Measurements from ENCODE around the gene HYAL2. TPM values are rescaled to one million over a fixed set of nuclear protein-coding genes. Genes with fewer than 3 reads are reported as not detected.
A peak's percentile ranks its signal among the peaks of the same experiment; 100 is the strongest.

HYAL2 gene
- total and polyA plus RNA-seq, 4 donors, result 19.5 to 57.6 (median 33.2) TPM

GRCh38 chr3:50323614-50324199 is 1.2 kb upstream of the HYAL2 start:
- peaks cover 14 to 81% (median 62%) of the 10 kb centered on the region in 4 donors for H3K4me1 ChIP-seq (ENCODE audit: control insufficient read depth in 4 of 4, insufficient read depth in 4 of 4, low read length in 3 of 4)
- H3K27me3 ChIP-seq (ENCODE audit: control insufficient read depth in 4 of 4, insufficient read depth in 4 of 4, low read length in 3 of 4), result no peaks in the 10 kb centered on the region
- no peak overlapping the region for H3K4me3 ChIP-seq (ENCODE audit: low read depth in 1 of 3, low read length in 3 of 3)
- peak overlapping the region in 1 of 2 donors; percentile 4 for H3K9ac ChIP-seq (ENCODE audit: low read depth in 1 of 2, low read length in 2 of 2)
- WGBS, result 66% methylated on average over 5 of the region's 5 CpGs
- H3K9me3 ChIP-seq (ENCODE audit: control insufficient read depth in 4 of 4, low read length in 3 of 4), result no peaks in the 10 kb centered on the region
- no peak for DNase-seq (ENCODE audit: low spot score)
- peaks cover 0 to 4% (median 2%) of the 10 kb centered on the region in 4 donors for H3K36me3 ChIP-seq (ENCODE audit: control insufficient read depth in 4 of 4, insufficient read depth in 3 of 4, low read depth in 1 of 4, low read length in 3 of 4)
- TF ChIP-seq EGR1 (IDR thresholded peaks at IDR 0.05; ENCODE audit: low read depth in 2 of 2) (peak in 1 of 2 donors; percentile 43), REST (IDR thresholded peaks at IDR 0.05) (no peak), NR2F2 (IDR thresholded peaks at IDR 0.05) (peak; percentile 98), GABPA (IDR thresholded peaks at IDR 0.05 in 1 of 2, conservative IDR thresholded peaks at IDR 0.05 in 1 of 2) (peak in 1 of 2 donors; percentile 25), RXRA (IDR thresholded peaks at IDR 0.05) (no peak), MAX (IDR thresholded peaks at IDR 0.05) (peak; percentile 77), CTCF (IDR thresholded peaks at IDR 0.05; ENCODE audit: low read depth, low read length, missing input control) (peak; percentile 10)
- peak overlapping the region; percentile 98 to 99 for H3K27ac ChIP-seq (ENCODE audit: low read depth in 1 of 2, low read length in 2 of 2)

- Histone ChIP-seq H3K27me3 (ENCODE audit: control insufficient read depth in 4 of 4, insufficient read depth in 4 of 4, low read length in 3 of 4) (no peaks in the 10 kb centered on the region), H3K27ac (ENCODE audit: low read depth in 1 of 2, low read length in 2 of 2) (peak overlapping the region; percentile 98 to 99), H3K4me3 (ENCODE audit: low read depth in 1 of 3, low read length in 3 of 3) (no peak overlapping the region), H3K9ac (ENCODE audit: low read depth in 1 of 2, low read length in 2 of 2) (peak overlapping the region in 1 of 2 donors; percentile 4), H3K9me3 (ENCODE audit: control insufficient read depth in 4 of 4, low read length in 3 of 4) (no peaks in the 10 kb centered on the region), H3K4me1 (ENCODE audit: control insufficient read depth in 4 of 4, insufficient read depth in 4 of 4, low read length in 3 of 4) (peaks cover 17 to 81% (median 61%) of the 10 kb centered on the region in 4 donors), H3K36me3 (ENCODE audit: control insufficient read depth in 4 of 4, insufficient read depth in 3 of 4, low read depth in 1 of 4, low read length in 3 of 4) (peaks cover 0 to 7% (median 2%) of the 10 kb centered on the region in 4 donors)
- DNase-seq (ENCODE audit: low spot score), result no peak
- 68% methylated on average over 4 of the region's 4 CpGs for WGBS
- no peak for TF ChIP-seq FOXA1 (IDR thresholded peaks at IDR 0.05)
- TF ChIP-seq NR2F2 (IDR thresholded peaks at IDR 0.05), result no peak
- TF ChIP-seq TAF1 (conservative IDR thresholded peaks at IDR 0.05), result no peak
- no peak for TF ChIP-seq CTCF (IDR thresholded peaks at IDR 0.05; ENCODE audit: low read depth, low read length, missing input control)
- no peak for TF ChIP-seq HNF4A (conservative IDR thresholded peaks at IDR 0.05)
- no peak for TF ChIP-seq JUND (IDR thresholded peaks at IDR 0.05)
- no peak for TF ChIP-seq RXRA (IDR thresholded peaks at IDR 0.05)
- no peak for TF ChIP-seq RAD21 (IDR thresholded peaks at IDR 0.05)
- TF ChIP-seq EGR1 (IDR thresholded peaks at IDR 0.05; ENCODE audit: low read depth in 2 of 2), result no peak
- TF ChIP-seq ATF3 (IDR thresholded peaks at IDR 0.05), result no peak
- TF ChIP-seq REST (IDR thresholded peaks at IDR 0.05), result no peak
- no peak for TF ChIP-seq YY1 (IDR thresholded peaks at IDR 0.05)
- TF ChIP-seq HNF4G (IDR thresholded peaks at IDR 0.05), result no peak
- TF ChIP-seq MAX (IDR thresholded peaks at IDR 0.05), result no peak
- TF ChIP-seq FOXA2 (IDR thresholded peaks at IDR 0.05), result no peak
Observed at GRCh38 chr3:50323092-50323600, 601 bp upstream of the HYAL2 start.

All from liver (tissue), 9 donors.